Right lobe of liver (tissue), 6 donors: ENCODE data around the gene ENTPD8. TPM values are rescaled to one million over a fixed set of nuclear protein-coding genes. Genes with fewer than 3 reads are reported as not detected.

Experiments
- ATAC-seq, 4 donors: fragments of 200-7000 bp; cut with Tn5 transposase; one replicate each; pipeline ENCODE4 v1.9.1; 2020; ENCODE audit warnings: mild to moderate bottlenecking in 4 of 4, moderate library complexity in 4 of 4
- DNase-seq, 3 donors: peaks; one replicate each; pipeline ENCODE4 v3.0.0-alpha.2; 2020
- H3K27ac ChIP-seq, 3 donors: fragments of 200-600 bp; one replicate each; pipeline ENCODE4 v1.8.0; 2022
- H3K27me3 ChIP-seq, 2 donors: fragments of 200-600 bp; one replicate each; pipeline ENCODE4 v1.8.0; 2022
- H3K36me3 ChIP-seq, 4 donors: fragments of 200-600 bp; sonication (generic) in 1 of 4; one replicate each; pipeline versions ENCODE4 v1.5.1 to v1.8.0; 2017 to 2022; ENCODE audit warnings: control low read depth in 1 of 4
- H3K4me1 ChIP-seq, 4 donors: fragments of 200-600 bp; sonication (generic) in 1 of 4; one replicate each; pipeline versions ENCODE4 v1.5.1 to v1.8.0; 2017 to 2022; ENCODE audit warnings: control low read depth in 1 of 4
- H3K4me3 ChIP-seq, 3 donors: fragments of 200-600 bp; one replicate each; pipeline ENCODE4 v1.8.0; 2022
- H3K9me3 ChIP-seq, 4 donors: fragments of 200-600 bp; sonication (generic) in 1 of 4; one replicate each; pipeline versions ENCODE4 v1.5.1 to v1.8.0; 2017 to 2022; ENCODE audit warnings: control low read depth in 1 of 4
- CTCF ChIP-seq, 4 donors: fragments of 200-600 bp in 3 of 4; fragments of 450-650 bp in 1 of 4; IDR thresholded peaks; one replicate each; pipeline versions ENCODE4 v1.5.1 to v1.8.0; 2016 to 2022; ENCODE audit warnings: antibody characterized with exemption in 4 of 4, mild to moderate bottlenecking in 2 of 4
- POLR2A ChIP-seq: fragments of 450-650 bp; IDR thresholded peaks from one replicate; pipeline ENCODE4 v1.6.1; 2017; ENCODE audit warnings: antibody characterized with exemption, mild to moderate bottlenecking
- WGBS: methylation state at CpG from one replicate; pipeline ENCODE4 v1.1.6; 2018; ENCODE audit warnings: low coverage, low lambda C conversion rate; ENCODE audit not compliant: insufficient coverage; ENCODE audit errors: missing lambda C conversion rate; 5-methylcytosine and 5-hydroxymethylcytosine counted together
- intact Hi-C, 2 donors: fragments of 100-400 bp; cut with DNase I; formaldehyde crosslinking; loops; one replicate each; pipeline versions ENCODE4 v1.11.2 to v1.14.1; 2022
- total RNA-seq, 6 experiments: library from RNA; depleted of rRNA in 2 of 6; stranded (reverse); fragments of >200 nt in 2 of 6; fragmentation: NEBNext Ultra II Directional in 3 of 6; extraction: Animal tissue kit (Norgen Biotek cat#: 25700) in 3 of 6; gene quantifications; one replicate each; pipeline versions ENCODE4 v1.1.0 to v1.2.4, GENCODE V29; 2016 to 2023
- donor health status: DM: no; HTN: yes; CAD: no.
- donor health status: DM: no; HTN: no; CAD: no.
- donor health status: DM: no; HTN: no; CAD: no.
- donor health status: DM: no; HTN: yes; CAD: no.
- donor health status: DM: no; HTN: yes; CAD: no.

Gene ENTPD8
- total RNA-seq, 6 experiments from 2014 or later: 3.3 to 11.5 (median 7.5) TPM

- peak in 2 of 3 donors; percentile 26 to 52 for DNase-seq
- H3K27ac ChIP-seq: no peak overlapping the region
These were observed 3.2 kb downstream of the ENTPD8 start for GRCh38 chr9:137437691-137438590.

DNA sequence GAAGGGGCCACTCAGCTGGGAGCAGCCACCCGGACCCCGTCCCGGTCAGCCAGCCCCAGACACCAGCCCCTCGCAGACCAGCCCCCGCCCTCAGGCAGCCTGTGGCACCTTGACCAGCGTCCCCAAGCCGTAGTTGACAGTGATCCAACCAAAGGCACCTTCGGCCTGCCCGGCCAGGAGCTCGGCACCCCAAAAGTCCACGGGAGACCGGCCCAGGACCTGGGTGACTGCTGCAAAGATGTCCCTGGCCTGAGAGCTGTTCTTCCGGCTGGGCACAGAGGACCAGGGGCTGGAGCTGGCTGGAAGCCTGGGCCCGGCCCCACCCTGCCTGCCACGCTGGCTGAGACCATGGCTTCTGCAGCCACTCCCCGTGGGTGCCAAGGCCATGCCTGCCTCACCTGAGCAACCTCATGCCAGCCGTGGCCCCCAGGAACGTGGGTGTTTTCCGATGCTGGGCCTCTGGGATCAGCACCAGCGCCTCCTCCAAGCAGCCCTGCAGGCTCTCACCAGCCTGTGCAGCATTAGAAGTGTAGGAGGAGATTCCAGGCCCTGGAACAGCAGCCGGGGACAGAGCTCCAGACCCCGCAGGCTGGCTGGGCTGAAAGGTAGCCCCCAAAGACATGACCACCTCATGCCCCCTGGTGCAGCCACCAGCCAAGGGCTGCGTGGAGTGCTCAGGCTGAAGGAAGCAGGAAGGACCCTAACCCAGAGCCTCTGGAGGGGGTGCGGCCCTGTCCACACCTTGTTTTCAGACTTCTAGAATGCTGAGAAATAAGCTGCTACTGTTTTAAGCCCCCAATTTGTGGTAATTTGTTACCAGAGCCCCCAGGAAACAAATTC is 4.2 kb downstream of the ENTPD8 start:
- no peak for TF ChIP-seq CTCF (IDR thresholded peaks at IDR 0.05)
- peak in 2 of 3 donors; percentile 16 to 46 for DNase-seq
- H3K36me3 ChIP-seq: no peaks in the 10 kb centered on the region
- H3K4me1 ChIP-seq: no peaks in the 10 kb centered on the region
- intact Hi-C loops: no loop called here
- no peak overlapping the region for H3K4me3 ChIP-seq
- no peak overlapping the region for H3K27ac ChIP-seq
- H3K9me3 ChIP-seq: no peaks in the 10 kb centered on the region
- no peak for ATAC-seq
- no peaks in the 10 kb centered on the region for H3K27me3 ChIP-seq
- no CpG with 5 or more reads among the region's 24 CpGs for WGBS

More at GRCh38 chr9:137437691-137438590, 3.2 kb downstream of the ENTPD8 start:
- no peaks in the 10 kb centered on the region for H3K27me3 ChIP-seq
- no peak for ATAC-seq
- intact Hi-C loops: no loop called here
- TF ChIP-seq CTCF (IDR thresholded peaks at IDR 0.05): no peak
- no peak for TF ChIP-seq POLR2A
- H3K4me1 ChIP-seq: peaks cover 0 to 3% (median 0%) of the 10 kb centered on the region in 4 donors
- H3K4me3 ChIP-seq: no peak overlapping the region
- H3K36me3 ChIP-seq: no peaks in the 10 kb centered on the region
- no peaks in the 10 kb centered on the region for H3K9me3 ChIP-seq
- WGBS: 80% methylated on average over 16 of the region's 40 CpGs

DNA sequence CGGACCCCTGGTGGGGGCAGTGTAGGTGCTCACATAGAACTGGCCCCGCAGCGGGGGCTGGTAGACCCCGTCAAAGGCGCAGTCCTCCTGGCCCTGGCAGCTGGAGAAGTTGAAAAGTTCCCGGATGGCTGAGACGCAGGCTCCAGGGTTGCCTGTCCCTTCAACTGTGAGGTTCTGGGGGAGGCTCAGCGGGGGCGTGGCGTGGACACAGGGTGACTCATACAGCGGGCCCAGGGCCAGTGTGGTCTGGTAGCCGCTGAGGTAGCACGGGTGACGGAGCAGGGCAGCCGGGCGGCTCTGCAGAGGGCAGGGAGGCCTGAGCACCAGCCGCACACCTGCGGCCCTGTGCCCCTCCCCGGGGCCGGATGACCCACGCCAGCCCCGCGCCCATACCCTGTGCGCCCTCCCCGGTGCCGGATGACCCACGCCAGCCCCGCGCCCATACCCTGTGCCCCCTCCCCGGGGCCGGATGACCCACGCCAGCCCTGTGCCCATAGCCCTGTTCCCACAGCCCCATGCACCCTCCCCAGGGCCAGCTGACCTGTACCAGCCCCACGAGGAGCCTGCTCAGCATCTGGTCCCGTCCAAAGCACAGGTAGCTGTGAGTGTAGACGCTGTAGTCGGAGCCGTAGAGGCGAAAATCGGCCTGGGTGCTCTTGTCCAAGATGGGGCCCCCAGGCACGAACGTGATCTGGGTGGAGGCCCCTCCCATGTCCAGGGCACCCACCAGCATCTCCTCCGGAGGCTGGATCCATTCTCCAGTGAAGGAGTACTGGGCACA is 5.0 kb downstream of the ENTPD8 start:
- intact Hi-C loops: no loop called here
- no peak overlapping the region for H3K27ac ChIP-seq
- no peak overlapping the region for H3K4me3 ChIP-seq
- TF ChIP-seq CTCF (IDR thresholded peaks at IDR 0.05): no peak
- TF ChIP-seq POLR2A: no peak
- no peaks in the 10 kb centered on the region for H3K9me3 ChIP-seq
- peak; percentile 45 to 94 (median 61) for ATAC-seq
- no peaks in the 10 kb centered on the region for H3K36me3 ChIP-seq
- no peaks in the 10 kb centered on the region for H3K4me1 ChIP-seq
- 48% methylated on average over 10 of the region's 42 CpGs for WGBS
- peak in 2 of 3 donors; percentile 59 to 87 for DNase-seq
- no peaks in the 10 kb centered on the region for H3K27me3 ChIP-seq

DNA sequence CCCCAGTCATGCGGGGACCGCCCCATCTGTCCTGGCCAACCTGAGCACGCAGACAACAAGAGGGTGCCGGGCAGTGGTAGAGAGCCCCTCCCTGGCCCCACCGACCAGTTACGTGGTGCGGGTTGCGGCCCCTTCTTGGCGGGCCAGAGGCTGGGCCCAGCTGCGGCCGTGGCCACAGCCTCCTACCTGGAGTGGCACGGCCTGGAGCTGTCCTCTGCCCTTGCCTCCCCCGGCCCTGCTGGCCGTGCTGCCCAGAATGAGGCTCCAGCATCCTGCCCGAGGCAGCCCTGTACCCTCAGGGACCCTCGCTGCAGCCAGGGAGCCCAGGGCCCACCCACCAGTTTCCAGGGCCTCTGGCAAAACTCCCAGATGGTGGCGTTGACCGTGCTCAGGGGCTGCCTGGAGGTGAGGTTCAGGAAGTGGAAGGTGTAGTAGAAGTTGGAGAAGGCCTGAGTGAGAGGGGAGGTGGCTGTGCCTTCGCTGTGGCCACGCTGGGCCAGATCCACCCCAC is 5.7 kb downstream of the ENTPD8 start:
- TF ChIP-seq POLR2A (no peak), CTCF (IDR thresholded peaks at IDR 0.05) (no peak)
- no peak overlapping the region for H3K27ac ChIP-seq
- whole genome bisulfite sequencing: 68% methylated on average over 2 of the region's 20 CpGs
- H3K9me3 ChIP-seq: no peaks in the 10 kb centered on the region
- no peaks in the 10 kb centered on the region for H3K27me3 ChIP-seq
- no peaks in the 10 kb centered on the region for H3K36me3 ChIP-seq
- peak in 2 of 3 donors; percentile 21 to 45 for DNase-seq
- no peaks in the 10 kb centered on the region for H3K4me1 ChIP-seq
- no peak overlapping the region for H3K4me3 ChIP-seq
- intact Hi-C loops: no loop called here
- peak in 1 of 4 donors; percentile 3 for ATAC-seq
